Hepatic stellate cell (primary cell): ENCODE data around the gene FAM3A.

Source experiments
- DNase-seq: peaks from one replicate; pipeline ENCODE4 v3.0.0; 2011; ENCODE audit warnings: low spot score

FAM3A gene

DNA sequence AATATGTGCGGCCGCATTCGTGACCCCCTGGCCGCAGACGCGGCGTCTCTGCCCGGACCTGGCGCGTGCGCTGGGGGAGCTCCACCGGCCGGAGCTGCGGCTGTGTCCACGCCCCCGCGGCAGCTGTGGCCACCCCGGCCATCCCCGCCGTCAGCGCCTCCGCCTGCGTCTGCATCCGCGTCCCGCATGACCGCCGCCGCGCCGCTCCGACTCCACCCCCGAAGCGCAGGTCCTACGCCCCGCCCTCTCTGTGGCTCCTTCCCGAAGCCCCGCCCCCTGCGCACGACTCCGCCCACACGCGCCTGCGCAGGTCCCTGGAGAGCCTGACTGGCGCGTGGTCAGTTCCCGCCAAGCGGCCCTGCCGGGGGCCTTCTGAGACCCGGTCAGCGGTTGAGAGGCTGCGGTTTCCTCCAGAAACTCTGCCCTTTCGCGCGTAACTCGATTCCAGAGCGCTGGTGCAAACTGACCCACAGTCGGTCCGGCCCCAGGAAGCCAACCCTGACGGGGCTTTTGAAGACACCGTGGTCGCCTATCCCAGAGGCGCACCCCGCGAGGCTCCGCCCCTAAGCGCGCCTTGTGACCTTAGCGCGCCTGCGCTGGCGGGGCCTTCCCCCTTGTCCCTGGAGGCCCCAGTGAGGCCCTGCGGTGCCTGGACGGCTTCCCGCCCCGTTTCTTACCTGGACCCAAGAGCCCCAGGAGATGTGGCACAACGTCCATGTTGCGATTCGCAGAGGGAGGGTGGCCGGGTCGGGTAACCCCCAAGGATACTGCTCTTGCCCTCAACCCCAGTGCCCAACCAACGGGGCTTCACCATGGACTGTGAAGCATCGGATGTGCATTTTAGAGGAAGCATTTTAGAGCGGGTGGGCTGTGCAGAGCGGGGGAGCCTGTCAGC is 37.1 kb downstream of the FAM3A start, which contains the start of gene LAGE3:
Gene LAGE3 (minus strand): TSS at position 554 of the 895 bp plus-strand sequence. CDS start 366 bp downstream, at position 188.
- peak; percentile 89 for DNase-seq

DNA sequence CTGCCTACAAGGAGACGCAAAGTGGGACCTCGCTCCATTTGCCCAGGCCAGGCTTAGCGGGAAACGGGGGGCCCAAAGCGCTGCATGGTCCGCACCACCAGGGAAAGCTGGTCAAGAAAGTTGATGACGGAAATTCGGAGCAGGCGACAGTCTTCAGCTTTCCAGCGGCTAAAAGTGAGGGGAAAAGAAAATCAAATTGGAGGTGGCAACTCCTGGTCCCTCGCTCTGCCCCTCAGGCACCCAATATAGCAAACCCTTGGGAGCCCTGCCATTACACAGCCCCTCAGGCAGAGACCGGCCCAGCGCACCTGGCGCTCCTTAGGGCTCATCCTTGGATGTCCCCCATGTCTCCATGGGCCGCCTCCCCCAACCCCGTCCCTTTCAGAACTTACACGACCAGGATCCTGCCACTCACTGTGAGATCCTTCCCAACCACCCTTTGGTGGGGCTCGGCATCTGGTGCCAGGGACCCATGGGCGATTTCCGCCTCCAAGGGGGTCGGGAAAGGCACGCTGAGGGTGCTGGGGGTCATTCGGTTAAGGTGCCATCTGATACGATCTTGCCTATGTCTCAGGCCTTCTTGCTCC is 38.0 kb downstream of the FAM3A start:
- DNase-seq, result no peak

DNA sequence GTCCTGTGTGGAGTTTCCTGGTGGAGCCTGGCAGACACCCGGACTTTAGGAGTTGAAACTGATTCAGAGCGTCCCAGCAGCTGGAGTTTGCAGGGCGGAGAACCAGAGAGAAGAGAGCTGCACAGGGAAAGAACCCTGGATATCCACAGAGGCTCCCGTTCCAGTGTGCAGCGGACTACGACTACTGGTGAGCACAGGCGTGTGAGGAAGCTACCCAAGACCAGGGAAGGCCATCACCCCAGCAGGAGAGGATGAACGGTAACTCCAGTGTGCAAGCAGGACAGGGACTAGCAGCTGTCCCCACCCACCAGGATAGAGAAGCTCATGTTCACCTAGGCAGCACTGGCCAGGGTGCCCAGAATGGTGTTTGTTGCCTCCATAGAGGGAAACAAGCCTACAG is 39.2 kb downstream of the FAM3A start:
- DNase-seq, result no peak

DNA sequence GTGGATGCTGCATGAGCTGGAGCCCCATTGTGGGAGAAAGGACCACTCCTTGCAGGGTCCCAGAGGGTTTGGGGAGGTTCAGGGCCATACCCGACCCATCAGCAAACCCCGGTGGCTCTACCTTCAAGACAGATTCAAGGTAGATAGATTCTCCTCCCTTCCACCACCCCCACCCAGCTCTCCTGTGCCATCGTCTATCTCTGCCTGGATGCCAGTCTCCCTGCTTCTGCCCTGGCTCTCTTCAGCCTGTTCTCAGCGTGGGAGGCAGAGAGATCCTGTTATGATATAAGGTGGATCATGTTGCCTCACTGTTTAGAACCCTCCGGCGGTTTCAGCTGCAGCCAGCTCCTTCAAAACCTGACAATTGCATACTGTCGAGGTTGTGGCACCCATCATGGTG is 42.3 kb downstream of the FAM3A start:
- DNase-seq, result no peak

DNA sequence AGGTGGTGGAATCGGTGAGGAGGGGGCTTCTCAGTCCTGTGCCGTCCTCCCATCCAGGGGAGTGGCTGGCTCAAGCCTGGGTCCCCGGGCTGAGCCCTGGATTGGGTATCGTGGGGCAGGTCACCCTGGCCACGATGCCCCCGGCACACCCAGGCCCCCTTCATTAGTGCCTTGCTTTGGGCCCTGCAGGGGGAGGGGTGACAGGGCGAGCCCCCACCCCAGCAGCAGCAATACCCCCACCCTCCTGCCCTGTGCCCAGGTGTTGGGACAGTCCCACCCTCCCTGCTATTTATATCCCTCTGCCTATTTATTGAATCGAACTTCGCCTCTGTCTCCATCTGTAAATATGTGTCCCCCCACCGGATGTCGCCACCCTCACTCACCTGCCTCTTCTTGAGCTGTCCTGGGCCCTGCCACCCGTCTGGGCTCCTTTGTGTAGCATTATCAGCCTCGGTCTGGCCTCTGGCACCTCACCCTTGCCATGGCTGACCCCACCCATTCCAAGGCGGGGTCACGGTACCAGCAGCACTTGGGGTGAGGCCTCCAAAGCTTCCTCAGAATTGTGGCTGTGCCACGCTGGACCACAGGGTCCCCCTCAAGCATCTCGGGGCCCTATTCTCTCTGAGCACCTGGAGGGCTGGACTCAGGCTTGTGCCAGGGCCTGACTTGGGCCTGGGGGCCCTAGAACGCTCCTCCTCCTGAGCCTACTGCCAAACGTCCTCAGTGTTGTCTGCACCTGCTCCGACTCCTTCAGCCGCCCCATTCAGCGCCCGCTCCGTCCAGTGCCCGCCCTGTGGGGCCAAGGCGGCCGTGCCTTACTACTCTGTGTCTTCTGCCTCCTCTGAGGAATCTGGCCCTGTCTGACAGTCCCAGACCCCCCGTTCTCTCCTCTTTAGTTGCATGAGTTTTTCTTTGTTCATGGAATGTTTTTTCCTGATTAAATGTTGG is 43.1 kb downstream of the FAM3A start:
- DNase-seq, result no peak

DNA sequence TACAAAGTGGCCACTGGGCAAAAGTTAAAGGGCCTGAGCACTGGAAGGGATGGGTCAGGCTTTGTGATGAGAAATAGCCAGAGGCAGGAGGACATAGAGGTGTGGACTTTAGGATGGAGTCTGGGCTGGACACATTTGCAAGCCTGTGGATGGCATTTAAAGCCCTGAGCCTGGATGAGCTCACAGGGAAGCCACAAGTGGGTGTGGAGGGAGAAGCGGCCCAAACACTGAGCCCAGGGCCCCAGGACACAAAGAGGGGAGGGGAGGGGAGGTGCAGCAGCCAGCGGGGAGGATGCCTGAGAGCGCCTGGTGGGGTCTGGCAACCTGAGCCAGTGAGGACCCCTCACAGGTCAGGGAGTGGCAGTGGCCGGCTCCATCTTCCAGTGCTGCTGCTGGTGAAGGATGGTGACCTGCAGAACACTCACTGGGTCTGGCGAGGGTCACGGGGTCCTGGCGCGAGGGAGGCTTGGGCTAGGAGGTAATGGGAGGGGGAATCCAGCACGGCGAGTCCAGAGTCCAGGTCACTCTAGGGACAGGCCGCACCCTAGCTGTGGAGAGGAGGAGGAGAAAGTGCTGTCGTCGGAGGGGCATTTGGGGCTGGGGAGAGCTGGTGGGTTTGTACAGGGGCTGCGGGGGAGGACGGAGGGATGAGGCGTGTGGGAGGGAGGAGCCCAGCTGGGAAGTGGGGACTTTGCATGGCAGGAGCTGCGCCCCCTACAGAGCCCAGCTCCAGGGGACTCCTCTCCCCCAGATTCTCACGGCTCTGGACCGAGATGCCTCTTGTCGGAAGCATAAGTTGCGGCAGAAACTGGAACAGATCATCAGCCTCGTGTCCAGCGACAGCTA is 44.0 kb downstream of the FAM3A start:
- no peak for DNase-seq

DNA sequence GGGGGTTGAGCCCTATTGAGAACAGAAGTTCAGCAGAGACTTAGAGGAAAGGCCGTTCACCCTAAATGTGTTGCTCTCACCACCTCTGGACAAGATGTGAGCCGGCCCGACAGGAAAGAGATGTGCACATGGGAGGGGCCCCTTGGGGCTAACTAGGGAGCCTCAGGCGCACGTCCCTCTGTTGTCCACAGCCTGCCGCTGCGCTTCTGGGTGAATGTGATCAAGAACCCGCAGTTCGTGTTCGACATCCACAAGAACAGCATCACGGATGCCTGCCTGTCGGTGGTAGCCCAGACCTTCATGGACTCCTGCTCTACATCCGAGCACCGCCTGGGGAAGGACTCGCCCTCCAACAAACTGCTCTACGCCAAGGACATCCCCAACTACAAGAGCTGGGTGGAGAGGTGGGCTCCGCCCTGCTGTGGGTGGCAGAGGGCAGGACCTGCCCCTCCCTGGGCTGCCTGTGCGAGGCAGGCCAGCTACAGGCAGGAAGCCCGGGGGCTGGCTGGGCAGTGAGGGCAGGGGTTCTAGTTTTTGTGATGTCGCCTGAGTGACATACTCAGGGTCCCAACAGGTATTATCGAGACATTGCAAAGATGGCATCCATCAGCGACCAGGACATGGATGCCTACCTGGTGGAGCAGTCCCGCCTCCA is 45.0 kb downstream of the FAM3A start:
- no peak for DNase-seq

DNA sequence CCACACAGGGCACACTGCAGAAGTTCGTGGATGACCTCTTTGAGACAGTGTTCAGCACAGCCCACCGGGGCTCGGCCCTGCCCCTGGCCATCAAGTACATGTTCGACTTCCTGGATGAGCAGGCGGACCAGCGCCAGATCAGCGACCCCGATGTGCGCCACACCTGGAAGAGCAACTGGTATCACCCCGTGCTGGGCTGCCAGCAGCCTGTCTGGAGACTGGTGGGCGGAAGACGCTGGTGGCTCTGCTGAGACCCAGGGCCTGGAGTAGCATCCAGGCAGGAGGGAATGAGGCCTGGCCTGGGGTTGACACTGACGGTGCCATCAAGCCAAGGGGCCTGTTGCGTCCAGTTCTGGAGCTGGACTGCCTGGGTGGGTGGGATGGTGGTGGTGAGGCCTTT is 45.6 kb downstream of the FAM3A start:
- DNase-seq, result no peak

DNA sequence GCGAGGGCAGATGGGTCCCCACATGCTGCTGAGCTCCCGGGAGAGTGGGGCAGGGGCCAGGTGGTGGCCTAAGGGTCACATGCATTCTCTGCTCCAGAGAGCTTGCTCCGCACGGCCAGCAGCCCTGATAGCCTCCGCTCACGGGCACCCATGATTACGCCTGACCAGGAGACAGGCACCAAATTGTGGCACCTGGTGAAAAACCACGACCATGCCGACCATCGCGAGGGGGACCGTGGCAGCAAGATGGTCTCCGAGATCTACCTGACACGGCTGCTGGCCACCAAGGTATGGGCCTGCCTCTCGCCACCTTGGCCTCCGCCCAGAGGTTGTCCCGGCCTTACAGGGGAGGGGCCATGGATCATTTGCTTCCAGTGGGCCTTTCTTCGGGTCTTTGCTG is 46.2 kb downstream of the FAM3A start:
- no peak for DNase-seq

DNA sequence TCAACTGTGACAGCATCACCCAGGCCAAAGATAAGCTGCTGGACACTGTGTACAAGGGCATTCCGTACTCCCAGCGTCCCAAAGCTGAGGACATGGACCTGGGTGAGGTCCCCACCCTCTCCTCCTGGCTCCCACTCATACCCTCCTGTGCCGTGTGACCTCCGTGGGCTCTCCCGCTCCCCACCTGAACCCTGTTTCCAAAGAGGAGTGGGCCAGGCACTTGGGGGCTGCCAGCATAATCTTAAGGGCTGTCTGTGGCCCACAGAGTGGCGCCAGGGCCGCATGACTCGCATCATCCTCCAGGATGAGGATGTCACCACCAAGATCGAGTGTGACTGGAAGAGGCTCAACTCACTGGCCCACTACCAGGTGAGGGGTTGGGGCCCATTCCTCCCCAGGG is 46.9 kb downstream of the FAM3A start:
- no peak for DNase-seq

DNA sequence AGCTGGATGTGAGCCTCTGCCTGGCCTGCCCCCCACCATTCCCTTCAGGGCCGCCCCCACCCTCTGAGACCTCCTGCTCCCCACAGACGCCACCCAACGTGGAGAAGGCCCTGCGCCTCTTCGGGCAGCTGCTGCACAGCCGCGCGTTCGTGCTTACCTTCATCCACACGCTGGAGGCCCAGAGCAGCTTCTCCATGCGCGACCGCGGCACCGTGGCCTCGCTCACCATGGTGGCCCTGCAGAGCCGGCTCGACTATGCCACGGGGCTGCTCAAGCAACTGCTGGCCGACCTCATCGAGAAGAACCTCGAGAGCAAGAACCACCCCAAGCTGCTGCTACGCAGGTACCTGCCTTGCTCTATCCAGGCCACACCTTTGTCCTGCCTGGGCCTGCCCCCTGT is 47.8 kb downstream of the FAM3A start:
- DNase-seq, result no peak

DNA sequence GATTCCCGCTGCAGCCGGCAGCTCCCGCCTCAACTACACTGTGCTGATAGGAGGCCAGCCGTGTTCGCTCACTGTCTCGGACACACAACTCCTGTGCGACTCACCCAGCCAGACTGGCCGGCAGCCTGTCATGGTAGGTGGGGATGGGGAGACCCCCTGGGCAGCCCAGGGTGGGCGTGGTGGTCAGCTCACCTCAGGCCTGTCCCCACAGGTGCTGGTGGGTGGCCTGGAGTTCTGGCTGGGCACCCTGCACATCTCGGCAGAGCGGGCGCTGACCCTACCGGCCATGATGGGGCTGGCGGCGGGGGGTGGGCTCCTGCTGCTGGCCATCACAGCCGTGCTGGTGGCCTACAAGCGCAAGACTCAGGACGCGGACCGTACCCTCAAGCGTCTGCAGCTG is 48.5 kb downstream of the FAM3A start:
- DNase-seq, result no peak

DNA sequence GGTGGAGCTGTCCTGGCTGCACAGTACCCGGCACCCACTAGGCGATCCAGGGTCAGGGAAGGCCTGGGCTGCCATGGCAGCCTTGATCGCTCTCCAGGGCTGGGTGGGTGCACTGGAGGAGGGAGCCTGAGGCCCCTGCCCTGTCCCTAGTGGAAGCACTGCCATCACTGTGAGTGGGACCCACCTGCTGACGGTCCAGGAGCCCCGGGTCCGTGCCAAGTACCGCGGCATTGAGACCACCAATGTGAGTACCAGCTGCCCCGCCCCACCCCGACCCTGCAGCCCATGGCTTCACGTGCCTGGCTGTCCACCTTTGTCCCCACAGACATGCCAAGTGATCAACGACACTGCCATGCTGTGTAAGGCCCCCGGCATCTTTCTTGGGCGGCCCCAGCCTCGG is 49.1 kb downstream of the FAM3A start:
- DNase-seq, result no peak

DNA sequence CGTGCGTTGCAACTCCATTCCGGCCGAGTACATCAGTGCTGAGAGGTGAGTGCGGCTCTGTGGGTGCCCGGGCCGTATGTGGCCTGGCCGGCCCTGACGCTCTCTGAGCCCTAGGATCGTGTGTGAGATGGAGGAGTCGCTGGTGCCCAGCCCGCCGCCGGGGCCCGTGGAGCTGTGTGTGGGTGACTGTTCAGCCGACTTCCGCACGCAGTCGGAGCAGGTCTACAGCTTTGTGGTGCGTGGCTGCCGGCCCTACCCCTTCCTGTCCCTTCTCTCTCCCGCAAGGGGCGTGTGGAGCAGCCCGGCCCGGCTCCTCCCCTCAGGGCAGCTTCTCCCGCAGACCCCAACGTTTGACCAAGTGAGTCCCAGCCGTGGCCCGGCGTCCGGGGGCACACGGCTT is 50.0 kb downstream of the FAM3A start:
- DNase-seq, result no peak

DNA sequence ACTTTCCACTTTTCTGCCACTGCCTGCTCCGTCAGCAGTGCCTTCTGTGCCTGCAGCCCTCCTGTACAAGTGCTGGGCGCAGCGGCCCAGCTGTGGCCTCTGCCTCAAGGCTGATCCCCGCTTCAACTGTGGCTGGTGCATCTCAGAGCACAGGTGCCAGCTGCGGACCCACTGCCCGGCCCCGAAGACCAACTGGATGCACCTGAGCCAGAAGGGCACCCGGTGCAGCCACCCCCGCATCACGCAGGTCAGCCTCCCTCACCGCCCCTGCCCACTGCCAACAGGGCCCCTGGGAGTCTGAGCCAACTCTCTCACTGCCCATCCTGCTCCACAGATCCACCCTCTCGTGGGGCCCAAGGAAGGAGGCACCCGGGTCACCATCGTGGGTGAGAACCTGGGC is 50.4 kb downstream of the FAM3A start:
- no peak for DNase-seq

DNA sequence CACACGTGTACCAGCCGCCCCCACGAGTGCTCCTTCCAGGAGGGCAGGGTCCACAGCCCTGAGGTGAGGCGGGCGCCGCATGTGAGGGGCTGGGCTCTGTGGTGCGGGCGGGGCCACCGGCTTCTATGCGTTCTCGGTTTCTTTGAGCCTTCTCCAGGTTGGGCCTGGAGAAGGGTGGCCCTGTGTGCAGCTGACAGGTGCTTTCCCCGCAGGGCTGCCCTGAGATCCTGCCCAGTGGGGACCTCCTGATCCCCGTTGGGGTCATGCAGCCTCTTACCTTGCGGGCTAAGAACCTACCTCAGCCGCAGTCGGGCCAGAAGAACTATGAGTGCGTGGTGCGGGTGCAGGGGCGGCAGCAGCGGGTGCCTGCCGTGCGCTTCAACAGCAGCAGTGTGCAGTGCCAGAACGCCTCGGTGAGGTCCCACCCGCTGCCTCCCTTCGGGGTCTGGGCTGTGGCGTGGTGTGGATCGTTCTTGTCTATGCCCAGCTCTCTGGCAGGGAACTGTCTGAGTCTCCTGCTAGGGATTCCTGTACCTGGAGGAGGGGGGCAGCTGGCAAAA is 51.1 kb downstream of the FAM3A start:
- no peak for DNase-seq

DNA sequence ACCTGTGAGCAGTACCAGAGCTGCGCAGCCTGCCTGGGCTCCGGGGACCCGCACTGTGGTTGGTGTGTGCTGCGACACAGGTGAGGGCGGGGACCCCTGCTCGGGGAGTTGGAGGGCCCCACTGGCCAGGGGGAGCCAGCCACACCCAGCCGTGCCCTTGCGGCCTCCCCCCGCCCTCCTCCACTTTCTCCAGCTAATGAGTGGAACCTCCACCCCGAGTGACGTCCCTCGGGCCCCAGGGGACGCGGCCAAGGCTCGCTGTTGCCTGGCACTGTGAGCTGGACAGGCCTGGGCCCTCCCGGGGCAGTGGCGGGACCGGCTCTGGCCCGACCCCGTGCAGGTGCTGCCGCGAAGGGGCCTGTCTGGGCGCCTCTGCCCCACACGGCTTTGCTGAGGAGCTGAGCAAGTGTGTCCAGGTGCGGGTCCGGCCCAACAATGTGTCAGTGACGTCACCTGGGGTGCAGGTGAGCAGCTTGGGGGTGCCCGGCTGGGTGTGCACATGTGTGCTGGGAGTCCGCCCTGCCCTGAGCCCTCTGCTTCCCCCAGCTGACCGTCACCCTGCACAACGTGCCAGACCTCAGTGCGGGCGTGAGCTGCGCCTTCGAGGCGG is 52.3 kb downstream of the FAM3A start:
- DNase-seq, result no peak

DNA sequence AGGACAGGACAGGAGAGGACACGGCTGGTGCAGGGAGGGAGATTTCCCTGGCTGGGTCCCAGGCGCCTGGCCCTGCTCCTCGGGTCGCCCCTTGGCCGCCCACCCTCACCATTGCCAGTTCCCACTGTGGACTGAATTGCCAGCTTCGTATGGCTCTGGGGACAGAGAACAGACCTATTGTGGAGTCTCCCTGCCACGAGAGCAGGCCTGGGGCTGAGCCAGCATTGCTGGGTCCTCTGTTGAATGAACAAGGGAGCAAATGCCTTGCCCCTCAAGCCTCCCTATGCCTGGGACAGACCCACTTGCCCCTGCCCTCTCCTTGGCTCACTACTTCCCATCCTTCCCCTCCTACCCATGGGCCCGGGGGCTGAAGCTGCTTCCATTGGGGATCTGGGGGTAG is 53.6 kb downstream of the FAM3A start:
- DNase-seq, result no peak

DNA sequence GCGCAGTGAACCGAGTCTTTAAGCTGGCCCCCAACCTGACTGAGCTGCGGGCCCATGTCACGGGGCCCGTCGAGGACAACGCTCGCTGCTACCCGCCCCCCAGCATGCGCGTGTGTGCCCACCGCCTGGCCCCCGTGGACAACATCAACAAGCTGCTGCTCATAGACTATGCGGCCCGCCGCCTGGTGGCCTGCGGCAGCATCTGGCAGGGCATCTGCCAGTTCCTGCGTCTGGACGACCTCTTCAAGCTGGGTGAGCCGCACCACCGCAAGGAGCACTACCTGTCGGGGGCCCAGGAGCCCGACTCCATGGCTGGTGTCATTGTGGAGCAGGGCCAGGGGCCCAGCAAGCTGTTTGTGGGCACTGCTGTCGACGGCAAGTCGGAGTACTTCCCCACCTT is 55.7 kb downstream of the FAM3A start:
- DNase-seq, result no peak

DNA sequence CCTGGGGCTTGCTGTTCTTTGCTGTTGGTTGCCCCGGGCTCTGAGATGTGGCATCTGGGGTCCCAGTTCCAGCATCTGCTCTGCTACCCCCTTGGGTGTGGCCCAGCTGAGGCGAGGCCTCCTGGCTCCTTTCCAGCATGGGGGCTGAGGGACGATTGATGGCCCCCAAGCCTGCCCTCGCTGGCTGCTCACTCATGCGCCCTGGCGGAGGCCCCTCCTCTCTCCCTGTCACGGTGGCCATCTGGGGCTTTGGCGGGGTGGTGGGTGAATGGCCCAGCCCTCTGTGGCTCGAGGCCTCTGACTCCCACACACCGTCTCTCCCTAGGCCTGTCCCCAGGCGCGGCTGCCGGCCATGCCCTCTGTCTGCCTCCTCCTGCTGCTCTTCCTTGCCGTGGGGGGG is 56.2 kb downstream of the FAM3A start:
- DNase-seq, result no peak
